Measurements from ENCODE around the gene TMEM116.
"Not testable (repeated sequence)": the region's sequence is repeated elsewhere in the genome, so short reads cannot be mapped to it uniquely, and the experiment has no call there.

DNA sequence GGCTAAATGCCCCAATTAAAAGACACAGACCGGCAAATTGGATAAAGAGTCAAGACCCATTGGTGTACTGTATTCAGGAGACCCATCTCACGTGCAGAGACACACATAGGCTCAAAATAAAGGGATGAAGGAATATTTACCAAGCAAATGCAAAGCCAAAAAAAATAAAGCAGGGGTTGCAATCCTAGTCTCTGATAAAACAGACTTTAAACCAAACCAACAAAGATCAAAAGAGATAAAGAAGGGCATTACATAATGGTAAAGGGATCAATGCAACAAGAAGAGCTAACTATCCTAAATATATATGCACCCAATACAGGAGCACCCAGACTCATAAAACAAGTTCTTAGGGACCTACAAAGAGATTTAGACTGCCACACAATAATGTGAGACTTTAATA is 53.4 kb downstream of the TMEM116 start:
- not testable (repeated sequence) for TF ChIP-seq POLR2AphosphoS5 (IDR thresholded peaks at IDR 0.05; ENCODE audit: insufficient read depth in 1 of 2, low read depth in 1 of 2); POLR2A (IDR thresholded peaks at IDR 0.05)
